WERI-Rb-1 (cell line): ENCODE measurements around the gene BICDL2.

Experiments used
- DNase-seq: peaks from one replicate; pipeline ENCODE4 v3.0.0-alpha.2; 2020
- H3K27ac ChIP-seq: fragments of 250-450 bp; sonication (Bioruptor Pico); 2 replicates; pipeline ENCODE4 v1.5.1; 2020; ENCODE audit warnings: mild to moderate bottlenecking, moderate library complexity
- H3K27me3 ChIP-seq: fragments of 250-450 bp; sonication (Bioruptor Pico); 2 replicates; pipeline ENCODE4 v1.5.1; 2021; ENCODE audit warnings: mild to moderate bottlenecking, low read depth, moderate library complexity; ENCODE audit not compliant: insufficient read depth, severe bottlenecking
- H3K36me3 ChIP-seq: fragments of 250-450 bp; sonication (Bioruptor Pico); 2 replicates; pipeline ENCODE4 v1.5.1; 2020; ENCODE audit warnings: mild to moderate bottlenecking, moderate library complexity
- H3K4me3 ChIP-seq: 2 replicates; pipeline ENCODE4 v1.5.1; 2011; ENCODE audit warnings: low read depth, mild to moderate bottlenecking, control low read depth, low read length
- H3K9me3 ChIP-seq: fragments of 250-450 bp; sonication (Bioruptor Pico); 2 replicates; pipeline ENCODE4 v1.5.1; 2021; ENCODE audit warnings: mild to moderate bottlenecking, moderate library complexity; ENCODE audit not compliant: severe bottlenecking
- TF ChIP-seq, protein P1 (sequence below): IDR thresholded peaks from 2 replicates; pipeline ENCODE4 v1.5.1; 2011; ENCODE audit warnings: low read depth, mild to moderate bottlenecking, control low read depth, inconsistent platforms, low read length

BICDL2 gene

DNA sequence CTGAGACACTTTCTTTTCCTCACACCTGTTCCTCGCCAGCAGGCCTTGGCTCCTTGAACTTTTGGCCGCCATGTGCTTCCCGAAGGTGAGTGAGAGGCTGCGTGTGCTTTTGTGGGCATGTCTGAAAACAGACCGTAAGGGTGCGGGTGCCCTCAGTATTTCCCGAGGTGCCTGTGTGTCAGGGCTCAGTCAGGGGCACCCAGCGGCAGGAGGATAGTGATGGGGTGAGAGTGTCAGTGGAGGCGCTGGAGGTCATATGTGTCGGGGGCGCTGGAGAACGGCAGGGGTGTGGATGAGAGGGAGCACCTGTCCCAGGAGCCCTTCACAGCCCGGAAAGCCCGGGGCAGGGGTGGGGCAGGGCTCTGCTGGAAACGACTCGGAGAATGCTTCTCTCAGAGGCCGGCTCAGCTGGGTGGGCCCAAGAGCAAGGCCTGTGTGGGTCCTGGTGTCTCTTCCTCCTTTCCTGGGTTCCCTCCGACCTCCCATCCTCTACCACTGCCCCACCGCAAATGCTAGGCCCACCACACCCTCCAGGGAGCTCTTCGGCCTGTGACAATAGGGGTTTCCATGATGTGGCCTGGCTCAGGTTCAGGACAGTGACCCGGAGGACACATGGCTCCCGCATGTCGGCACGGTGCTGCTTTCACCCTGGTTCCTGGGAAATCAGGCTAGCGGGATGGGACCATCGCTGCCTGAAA is 29.1 kb upstream of the BICDL2 start:
- no peak overlapping the region for H3K4me3 ChIP-seq
- no peak overlapping the region; the same call in 1 of the 2 replicates for H3K27ac ChIP-seq

DNA sequence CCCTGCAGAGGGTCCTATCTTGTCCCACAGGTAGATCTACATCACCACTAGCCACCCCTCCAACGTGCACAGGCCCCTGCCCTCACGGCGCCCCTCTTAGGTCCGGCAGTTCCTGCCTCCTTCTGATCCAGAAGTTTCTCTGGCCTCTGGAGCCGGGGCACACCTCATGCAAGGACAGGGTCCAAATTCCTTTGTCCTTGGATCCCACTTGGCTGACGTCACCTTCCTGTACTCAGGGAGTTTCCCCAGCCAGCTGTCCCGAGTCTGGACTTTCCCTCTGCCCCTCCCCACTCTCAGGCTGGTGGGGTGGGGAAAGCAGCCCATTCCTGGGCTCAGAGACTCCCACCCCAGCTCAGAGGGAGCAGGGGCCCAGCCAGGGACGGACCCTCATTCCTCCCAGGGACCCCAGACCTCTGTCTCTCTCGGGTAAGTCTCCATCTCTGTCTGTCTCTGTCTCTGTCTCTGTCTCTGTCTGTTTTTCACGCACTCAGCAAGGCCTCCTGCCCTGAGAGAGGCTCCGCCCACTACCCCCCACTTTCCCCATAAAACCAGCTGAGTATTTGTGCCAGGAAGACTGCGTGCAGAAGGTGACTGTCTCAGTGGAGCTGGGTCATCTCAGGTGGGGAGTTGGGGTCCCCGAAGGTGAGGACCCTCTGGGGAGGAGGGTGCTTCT is 28.5 kb upstream of the BICDL2 start, which contains the start of gene IL32:
Gene IL32, plus strand, starts transcription at position 572 of the 673 bp plus-strand sequence. CDS start 172 bp downstream, outside the sequence.
- DNase-seq = no peak
- Histone ChIP-seq H3K9me3 (no peaks in the 10 kb centered on the region), H3K27ac (no peak within 1 kb of the TSS; the same call in 1 of the 2 replicates), H3K4me3 (no peak within 1 kb of the TSS), H3K36me3 (no peaks in the 10 kb centered on the region), H3K27me3 (no peaks in the 10 kb centered on the region)
- TF ChIP-seq, protein P1, sequence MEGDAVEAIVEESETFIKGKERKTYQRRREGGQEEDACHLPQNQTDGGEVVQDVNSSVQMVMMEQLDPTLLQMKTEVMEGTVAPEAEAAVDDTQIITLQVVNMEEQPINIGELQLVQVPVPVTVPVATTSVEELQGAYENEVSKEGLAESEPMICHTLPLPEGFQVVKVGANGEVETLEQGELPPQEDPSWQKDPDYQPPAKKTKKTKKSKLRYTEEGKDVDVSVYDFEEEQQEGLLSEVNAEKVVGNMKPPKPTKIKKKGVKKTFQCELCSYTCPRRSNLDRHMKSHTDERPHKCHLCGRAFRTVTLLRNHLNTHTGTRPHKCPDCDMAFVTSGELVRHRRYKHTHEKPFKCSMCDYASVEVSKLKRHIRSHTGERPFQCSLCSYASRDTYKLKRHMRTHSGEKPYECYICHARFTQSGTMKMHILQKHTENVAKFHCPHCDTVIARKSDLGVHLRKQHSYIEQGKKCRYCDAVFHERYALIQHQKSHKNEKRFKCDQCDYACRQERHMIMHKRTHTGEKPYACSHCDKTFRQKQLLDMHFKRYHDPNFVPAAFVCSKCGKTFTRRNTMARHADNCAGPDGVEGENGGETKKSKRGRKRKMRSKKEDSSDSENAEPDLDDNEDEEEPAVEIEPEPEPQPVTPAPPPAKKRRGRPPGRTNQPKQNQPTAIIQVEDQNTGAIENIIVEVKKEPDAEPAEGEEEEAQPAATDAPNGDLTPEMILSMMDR = no peak

More for the DNA sequence above, 29.1 kb upstream of the BICDL2 start:
- TF ChIP-seq, protein P1 = no peak
- Histone ChIP-seq H3K9me3 (no peaks in the 10 kb centered on the region), H3K36me3 (no peaks in the 10 kb centered on the region), H3K27me3 (no peaks in the 10 kb centered on the region)
- no peak for DNase-seq

DNA sequence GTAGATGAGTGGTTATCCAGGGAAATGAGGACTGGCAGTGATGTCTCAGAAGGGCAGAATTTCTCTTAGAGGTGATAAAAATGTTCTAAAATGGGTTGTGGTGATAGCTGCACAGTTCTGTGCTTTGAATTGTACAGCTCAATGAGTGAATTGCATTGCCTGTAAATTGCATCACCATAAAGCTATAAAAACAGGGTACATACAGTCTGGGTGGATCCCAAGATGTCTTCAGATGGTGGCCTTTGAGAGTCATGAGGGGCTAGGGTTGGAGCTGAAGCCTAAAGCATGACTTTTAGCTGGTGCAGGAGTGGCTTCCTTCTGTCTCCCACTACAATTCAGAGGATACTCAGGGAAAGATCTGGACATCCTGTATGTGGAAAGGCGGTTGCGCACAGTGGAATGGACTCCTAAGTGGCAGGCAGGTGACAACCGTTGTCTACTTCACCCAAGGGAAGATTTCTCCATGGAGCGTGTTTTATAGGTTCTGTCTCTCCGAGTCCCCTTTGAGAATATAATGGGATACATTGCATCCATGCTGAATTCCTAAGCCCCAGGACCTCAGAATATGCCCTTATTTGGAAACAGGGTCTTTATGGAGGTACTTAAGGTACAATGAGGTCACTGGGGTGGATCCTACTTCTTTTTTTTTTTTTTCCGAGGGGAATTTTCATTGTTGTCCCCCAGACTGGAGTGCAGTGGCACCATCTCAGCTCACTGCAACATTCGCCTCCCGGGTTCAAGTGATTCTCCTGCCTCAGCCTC is 27.1 kb upstream of the BICDL2 start:
- no peak for DNase-seq
- H3K4me3 ChIP-seq = no peak overlapping the region
- no peaks in the 10 kb centered on the region for H3K36me3 ChIP-seq
- no peaks in the 10 kb centered on the region for H3K9me3 ChIP-seq
- H3K27ac ChIP-seq = no peak overlapping the region
- TF ChIP-seq, protein P1 = no peak
- H3K27me3 ChIP-seq = no peaks in the 10 kb centered on the region

DNA sequence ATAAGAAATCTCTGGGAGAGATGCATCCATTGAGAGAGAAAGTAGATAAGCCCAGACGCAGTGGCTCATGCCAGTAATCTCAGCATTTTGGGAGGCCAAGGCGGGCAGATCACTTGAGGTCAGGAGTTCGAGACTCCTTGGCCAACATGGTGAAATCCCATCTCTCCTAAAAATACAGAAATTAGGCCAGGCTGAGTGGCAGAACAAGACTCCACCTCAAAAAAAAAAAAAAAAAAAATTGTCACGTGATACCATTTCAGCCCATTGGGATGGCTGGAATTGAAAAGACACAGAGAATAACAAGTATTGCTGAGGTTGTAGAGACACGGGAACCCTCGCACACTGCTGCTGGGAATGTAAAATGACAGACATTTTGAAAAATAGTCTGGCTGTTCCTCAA is 25.8 kb upstream of the BICDL2 start:
- H3K36me3 ChIP-seq = no peaks in the 10 kb centered on the region
- H3K27ac ChIP-seq = no peak overlapping the region
- H3K27me3 ChIP-seq = no peaks in the 10 kb centered on the region
- H3K4me3 ChIP-seq = no peak overlapping the region
- TF ChIP-seq, protein P1 = no peak
- H3K9me3 ChIP-seq = no peaks in the 10 kb centered on the region
- no peak for DNase-seq

DNA sequence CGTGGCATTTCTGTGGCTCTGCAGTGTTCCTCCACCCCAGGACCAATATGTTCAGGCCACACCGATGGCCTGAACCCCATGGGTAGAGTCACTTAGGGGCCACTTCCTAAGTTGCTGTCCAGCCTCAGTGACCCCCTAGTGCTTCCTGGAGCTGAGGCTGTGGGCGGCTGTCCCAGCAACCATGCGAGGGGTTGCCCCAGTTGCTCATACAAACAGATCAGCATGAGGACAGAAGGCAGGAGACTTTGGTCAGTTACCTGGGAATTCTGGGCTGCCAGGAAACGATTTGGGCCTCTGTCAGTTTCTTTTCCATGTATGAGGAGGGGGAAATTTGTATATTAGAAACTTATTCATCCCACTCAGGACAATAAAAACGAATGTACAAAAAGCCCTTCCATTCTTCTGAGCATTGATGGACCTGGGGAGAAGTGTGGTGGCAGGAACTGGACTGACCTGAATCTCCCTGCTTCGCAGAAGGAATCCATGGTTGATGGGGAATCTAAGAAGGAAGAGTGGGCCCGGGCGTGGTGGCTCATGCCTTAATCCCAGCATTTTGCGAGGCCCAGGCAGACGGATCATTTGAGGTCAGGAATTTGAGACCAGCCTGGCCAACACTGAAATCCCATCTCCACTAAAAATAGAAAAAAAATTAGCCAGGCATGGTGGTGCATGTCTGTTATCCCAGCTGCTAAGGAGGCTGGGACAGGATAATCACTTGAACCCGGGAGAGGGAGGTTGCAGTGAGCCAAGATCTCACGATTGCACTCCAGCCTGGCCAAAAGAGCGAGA is 23.8 kb upstream of the BICDL2 start:
- no peaks in the 10 kb centered on the region for H3K36me3 ChIP-seq
- TF ChIP-seq, protein P1 = no peak
- no peaks in the 10 kb centered on the region for H3K9me3 ChIP-seq
- H3K27me3 ChIP-seq = no peaks in the 10 kb centered on the region
- no peak overlapping the region for H3K4me3 ChIP-seq
- peak overlapping the region; percentile 45 for H3K27ac ChIP-seq
- peak; percentile 83 for DNase-seq
